Activated CD8-positive, alpha-beta memory T cell treated with anti-CD3 and anti-CD28 coated beads for 48 hours (primary cell): ENCODE data around the gene ATP6V1C2.

ENCODE experiments used
- DNase-seq, 3 experiments: peaks; one replicate each; pipeline ENCODE4 v3.0.0-alpha.2; 2020; ENCODE audit warnings: low read depth in 2 of 3, low spot score in 2 of 3

The ATP6V1C2 gene

DNA sequence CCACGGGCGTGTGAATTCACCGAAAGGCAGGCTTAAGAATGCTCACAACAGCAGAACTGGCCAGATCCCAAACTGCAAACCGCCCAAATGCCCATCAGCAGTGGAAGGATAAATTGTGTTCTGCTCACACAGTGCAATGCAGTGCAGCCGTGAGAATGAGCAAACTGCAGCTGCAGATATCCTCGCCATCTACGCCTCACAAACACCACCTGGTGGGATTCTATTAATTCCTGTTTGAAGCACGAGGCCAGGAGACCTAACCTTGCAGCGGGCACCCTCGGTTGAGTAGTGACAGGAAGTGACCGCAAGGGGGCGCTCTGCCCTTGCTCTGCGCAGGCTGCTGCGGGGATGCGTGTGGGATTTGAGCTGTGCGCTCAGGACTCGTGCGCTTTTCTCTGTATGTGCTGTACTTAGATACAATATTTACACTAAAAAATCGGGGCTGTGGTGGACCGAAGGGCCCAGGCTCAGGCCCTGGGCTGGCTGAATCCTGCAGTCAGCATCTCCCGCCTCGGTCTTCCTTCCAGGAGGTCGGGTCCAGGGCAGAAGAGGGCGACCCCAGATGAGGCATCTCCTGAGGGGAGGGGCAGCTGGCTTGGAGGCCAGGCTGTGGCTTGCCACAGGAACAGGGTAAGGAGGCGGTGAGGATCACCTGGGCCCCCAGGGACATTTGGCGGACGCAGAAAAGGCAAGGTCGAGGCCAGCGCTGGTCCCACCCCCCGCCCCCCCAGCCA is 110.9 kb downstream of the ATP6V1C2 start:
- peak; percentile 53 to 84 (median 73) for DNase-seq

DNA sequence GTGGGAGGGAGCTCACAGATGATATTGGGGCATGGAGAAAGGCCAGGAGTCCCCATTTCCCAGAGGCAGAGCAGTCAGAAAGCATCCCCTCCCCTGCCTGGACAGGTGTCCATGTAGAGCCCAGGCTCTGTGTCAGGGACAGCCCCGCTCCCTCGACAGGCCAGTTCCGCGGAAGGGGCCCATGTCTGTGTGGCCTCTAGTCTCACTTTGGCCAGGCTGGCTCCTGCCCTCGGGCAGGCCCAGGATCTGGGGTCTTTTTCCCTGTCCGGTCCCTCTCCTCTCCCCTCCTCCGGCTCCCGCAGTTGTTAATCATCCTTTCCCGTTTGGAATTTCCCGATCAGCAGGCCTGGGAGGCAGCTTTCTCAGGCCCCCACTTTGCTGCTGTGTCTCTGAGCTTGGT is 111.6 kb downstream of the ATP6V1C2 start:
- DNase-seq: no peak

DNA sequence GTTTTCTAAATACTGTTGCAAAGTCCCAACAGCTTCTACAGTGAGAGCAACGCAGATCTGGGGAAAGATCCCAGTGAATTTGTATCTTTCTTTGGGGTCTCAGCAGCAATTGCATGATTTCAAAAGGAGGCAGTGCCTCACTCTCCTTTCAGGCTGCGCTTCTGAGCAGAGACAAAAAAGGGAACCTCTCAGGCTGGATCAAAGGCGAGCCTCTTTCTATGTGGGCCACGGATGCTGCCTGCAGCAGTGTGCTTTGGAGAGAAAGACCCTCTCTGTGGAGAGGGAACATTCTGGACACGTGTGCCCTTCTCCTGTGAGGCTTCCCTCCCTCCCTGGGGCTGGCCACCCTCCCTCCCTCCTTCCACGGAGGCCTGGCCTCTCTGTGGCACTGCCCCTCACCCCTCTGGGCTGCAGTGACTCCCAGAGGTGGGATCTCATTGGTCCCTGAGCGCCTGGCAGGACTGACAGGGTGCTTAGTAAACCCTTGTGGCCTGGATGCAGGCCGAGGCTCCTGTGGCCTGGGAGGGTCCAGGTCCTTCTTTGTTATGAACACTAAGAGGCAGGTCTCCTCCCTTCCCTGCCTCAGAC is 112.7 kb downstream of the ATP6V1C2 start:
- DNase-seq: no peak
